ENCODE measurements around the gene CACNA2D1.

GRCh38 chr7:82036146-82036886 lies 407.3 kb downstream of the CACNA2D1 start:
- TF ChIP-seq CTCF (IDR thresholded peaks at IDR 0.05) (no peak), EZH2phosphoT487 (IDR thresholded peaks at IDR 0.05) (no peak), EZH2 (IDR thresholded peaks at IDR 0.05) (no peak)

All from neural progenitor cell (in vitro differentiated cells).